Rectal smooth muscle tissue (tissue), 1 donor: Measurements from ENCODE around the gene HSPG2.
"Not testable (repeated sequence)": the region's sequence is repeated elsewhere in the genome, so short reads cannot be mapped to it uniquely, and the experiment has no call there.

Source experiments
- H3K27ac ChIP-seq: one replicate; pipeline ENCODE4 v1.7.0; 2013; ENCODE audit warnings: low read depth, low read length, inconsistent platforms
- H3K27me3 ChIP-seq: one replicate; pipeline ENCODE4 v1.7.0; 2013; ENCODE audit warnings: low read length; ENCODE audit not compliant: control insufficient read depth, insufficient read depth
- H3K36me3 ChIP-seq: one replicate; pipeline ENCODE4 v1.7.0; 2013; ENCODE audit warnings: low read length; ENCODE audit not compliant: control insufficient read depth, insufficient read depth
- H3K4me1 ChIP-seq: one replicate; pipeline ENCODE4 v1.7.0; 2013; ENCODE audit warnings: low read length; ENCODE audit not compliant: control insufficient read depth, insufficient read depth
- H3K4me3 ChIP-seq: one replicate; pipeline ENCODE4 v1.7.0; 2013; ENCODE audit warnings: low read length
- H3K9ac ChIP-seq: one replicate; pipeline ENCODE4 v1.7.0; 2013; ENCODE audit warnings: low read length

HSPG2 gene

DNA sequence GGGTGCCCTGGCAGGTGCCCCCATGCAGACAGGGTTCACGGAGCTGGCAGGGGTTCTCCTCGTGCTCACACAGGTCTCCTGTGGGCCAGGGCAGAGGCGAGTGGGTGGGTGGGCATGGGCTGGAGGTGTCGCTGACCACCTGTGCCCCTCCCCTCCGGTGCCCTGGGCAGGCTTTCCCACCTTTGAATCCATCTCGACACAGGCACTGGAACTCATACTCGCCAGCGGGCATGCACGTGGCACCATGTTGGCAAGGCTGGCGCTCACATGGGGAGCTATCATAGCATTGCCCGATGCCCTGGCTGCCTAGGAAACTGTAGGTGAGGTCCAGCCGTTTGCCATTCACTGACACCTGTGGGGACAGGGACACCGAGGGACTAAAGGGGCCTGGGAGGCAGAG lies 109.0 kb downstream of the HSPG2 start:
- no peaks in the 10 kb centered on the region for H3K27me3 ChIP-seq
- H3K4me3 ChIP-seq = no peak overlapping the region
- no peak overlapping the region for H3K9ac ChIP-seq
- H3K4me1 ChIP-seq = no peaks in the 10 kb centered on the region
- peaks cover 55% of the 10 kb centered on the region for H3K36me3 ChIP-seq
- H3K27ac ChIP-seq = no peak overlapping the region

DNA sequence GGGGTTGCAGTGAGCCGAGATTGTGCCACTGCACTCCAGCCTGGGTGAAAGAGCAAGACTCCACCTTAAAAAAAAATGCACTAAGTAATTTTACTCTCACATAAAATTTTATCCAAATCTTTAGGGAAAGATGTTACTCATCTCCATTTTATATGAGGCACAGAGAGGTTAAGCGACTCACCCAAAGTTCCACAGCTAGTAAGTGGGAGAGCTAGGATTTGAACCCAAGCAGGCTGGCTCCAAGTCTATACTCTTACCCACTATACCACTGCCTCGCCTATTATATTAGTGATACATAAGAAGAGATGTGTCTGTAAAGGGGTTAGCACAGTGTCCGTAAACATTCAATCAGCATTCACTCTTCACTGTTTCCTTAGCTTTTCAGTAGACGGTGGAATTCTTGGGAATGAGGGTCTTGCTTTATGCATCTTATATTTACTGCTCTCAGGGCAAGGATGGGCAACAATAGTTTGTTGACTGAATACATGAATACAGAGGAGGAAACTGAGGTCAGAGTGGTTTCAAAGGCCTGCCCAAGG lies 109.9 kb downstream of the HSPG2 start:
- peaks cover 47% of the 10 kb centered on the region for H3K36me3 ChIP-seq

DNA sequence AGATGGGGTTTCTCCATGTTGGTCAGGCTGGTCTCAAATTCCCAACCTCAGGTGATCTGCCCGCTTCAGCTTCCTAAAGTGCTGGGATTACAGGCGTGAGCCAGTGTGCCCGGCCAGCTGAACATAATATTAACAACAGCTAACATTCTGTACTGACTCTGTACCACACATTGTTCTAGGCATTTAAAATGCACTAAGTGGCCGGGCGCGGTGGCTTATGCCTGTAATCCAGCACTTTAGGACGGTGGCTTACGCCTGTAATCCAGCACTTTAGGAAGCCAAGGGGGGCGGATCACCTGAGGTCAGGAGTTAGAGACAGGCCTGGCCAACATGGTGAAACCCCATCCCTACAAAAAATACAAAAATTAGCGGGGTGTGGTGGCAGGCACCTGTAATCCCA lies 110.4 kb downstream of the HSPG2 start:
- not testable (repeated sequence) for H3K27me3 ChIP-seq, H3K9ac ChIP-seq, H3K4me3 ChIP-seq, H3K27ac ChIP-seq, H3K4me1 ChIP-seq
- peaks cover 42% of the 10 kb centered on the region for H3K36me3 ChIP-seq

More for the DNA sequence above, 109.9 kb downstream of the HSPG2 start:
- Histone ChIP-seq H3K9ac (no peak overlapping the region), H3K27me3 (no peaks in the 10 kb centered on the region), H3K27ac (no peak overlapping the region), H3K4me3 (no peak overlapping the region), H3K4me1 (no peaks in the 10 kb centered on the region)

DNA sequence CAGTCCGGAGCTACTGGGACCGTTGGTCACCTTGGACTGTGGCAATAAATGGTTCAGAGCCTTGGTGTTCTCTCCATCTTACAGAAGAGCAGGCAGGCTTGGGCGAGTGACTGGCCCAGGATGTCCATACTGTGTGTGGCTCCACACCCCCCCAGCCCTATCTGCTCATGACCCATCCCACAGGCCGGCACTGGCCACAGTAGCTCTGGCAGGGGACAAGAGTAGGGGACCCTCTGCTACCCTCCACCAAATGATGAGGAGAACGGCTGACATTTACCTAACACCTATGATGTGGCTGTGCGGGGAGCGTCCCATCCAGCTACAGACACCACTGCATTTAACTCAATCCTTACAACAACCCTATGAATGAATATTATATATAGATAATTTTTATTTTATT lies 111.7 kb downstream of the HSPG2 start:
- Histone ChIP-seq H3K9ac (no peak overlapping the region), H3K27ac (no peak overlapping the region), H3K4me1 (no peaks in the 10 kb centered on the region), H3K4me3 (no peak overlapping the region), H3K36me3 (peaks cover 36% of the 10 kb centered on the region), H3K27me3 (no peaks in the 10 kb centered on the region)

DNA sequence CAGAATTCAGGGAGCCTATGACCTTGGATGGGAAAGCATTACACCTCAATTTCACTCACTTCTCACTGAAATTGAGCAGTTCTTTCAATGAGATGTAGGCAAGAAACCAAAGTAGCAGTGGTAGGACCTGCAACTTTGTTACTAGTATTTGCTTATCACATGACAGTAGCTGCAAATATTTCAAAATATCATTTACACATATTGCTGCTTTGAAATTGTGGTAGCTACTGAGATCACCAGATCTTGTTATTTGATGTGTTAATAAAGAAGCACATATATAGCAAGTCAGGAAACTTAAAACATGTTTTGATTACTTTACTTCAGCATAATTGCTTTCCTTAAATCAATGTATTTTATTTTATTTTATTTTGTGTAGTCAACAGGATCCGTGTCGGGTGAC lies 112.2 kb downstream of the HSPG2 start:
- Histone ChIP-seq H3K9ac (no peak overlapping the region), H3K4me3 (no peak overlapping the region), H3K27ac (no peak overlapping the region), H3K27me3 (no peaks in the 10 kb centered on the region), H3K4me1 (no peaks in the 10 kb centered on the region), H3K36me3 (peaks cover 36% of the 10 kb centered on the region)

DNA sequence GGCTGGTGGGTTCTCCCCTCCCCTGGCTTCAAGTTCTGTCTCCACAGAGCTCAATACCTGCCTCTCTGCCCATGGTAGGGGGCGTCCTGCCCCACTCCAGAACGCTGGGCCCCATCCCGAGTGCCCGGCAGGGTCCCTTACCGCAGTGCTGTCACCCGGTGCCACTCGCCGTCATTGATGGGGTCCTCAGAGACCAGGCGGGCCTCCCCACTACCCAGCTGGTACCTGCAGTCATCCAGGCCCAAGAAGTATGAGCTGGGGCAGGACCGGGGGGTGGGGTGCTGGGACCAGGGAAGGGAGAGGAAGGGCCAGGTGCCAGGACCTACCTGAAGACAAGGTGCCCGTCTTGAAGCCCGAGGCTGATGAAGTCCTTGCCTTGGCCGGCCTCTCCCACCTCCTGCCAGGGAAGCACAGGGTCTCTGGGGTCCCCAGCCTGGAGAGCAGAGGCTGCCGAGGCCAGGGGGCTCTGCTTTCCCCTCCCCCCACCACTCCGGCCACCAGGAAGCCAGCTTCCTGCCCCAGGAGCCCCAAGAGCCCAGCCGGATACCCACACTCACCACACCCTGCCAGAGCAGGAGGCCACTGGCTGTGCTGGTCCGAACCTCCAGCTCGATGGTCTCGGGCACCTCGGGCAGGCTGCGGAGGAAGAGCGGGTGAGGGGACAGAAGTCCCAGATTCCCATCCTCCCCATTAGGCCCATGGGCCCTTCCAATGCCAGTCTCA lies 113.0 kb downstream of the HSPG2 start:
- no peaks in the 10 kb centered on the region for H3K4me1 ChIP-seq
- H3K27me3 ChIP-seq = no peaks in the 10 kb centered on the region
- H3K27ac ChIP-seq = no peak overlapping the region
- H3K9ac ChIP-seq = no peak overlapping the region
- H3K4me3 ChIP-seq = no peak overlapping the region
- H3K36me3 ChIP-seq = peaks cover 32% of the 10 kb centered on the region

DNA sequence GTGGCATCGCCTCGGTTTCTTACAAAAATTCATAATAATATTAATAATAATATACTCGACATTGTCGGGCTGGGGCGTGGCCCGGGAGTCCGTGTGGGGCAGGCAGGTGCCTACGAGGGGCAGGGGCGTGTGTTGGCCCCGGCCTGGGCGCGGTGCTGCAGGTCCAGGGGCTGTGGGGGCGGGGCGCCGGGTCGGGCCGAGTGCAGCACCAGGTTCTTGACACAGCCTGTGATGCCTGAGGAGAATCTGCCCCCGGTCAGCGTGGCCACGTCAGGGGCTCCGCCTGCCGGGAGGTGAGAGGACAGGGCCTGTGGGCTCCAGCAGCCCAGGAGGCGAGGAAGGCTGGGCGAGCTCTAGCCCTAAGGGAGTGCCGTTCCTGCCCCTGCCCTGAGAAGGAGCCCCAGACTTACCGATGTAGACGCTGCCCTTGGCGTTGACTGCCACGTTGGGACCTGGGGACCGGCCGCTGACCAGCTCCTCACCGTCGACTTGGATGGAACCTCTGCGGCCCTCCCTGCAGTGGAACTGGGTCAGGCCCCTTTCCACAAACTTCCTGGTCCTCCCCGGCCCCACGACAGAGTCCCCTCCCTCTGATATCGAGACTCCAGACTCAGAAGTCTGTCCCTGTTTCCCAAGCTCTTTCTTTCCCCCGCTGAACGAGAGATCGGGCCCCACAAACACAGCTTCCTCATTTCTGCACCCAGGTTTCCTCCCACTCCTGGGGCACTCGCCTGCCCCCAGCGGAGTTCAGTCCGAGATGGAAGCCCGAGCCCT lies 113.7 kb downstream of the HSPG2 start:
- no peaks in the 10 kb centered on the region for H3K27me3 ChIP-seq
- peaks cover 30% of the 10 kb centered on the region for H3K36me3 ChIP-seq
- no peaks in the 10 kb centered on the region for H3K4me1 ChIP-seq
- no peak overlapping the region for H3K9ac ChIP-seq
- H3K27ac ChIP-seq = no peak overlapping the region
- H3K4me3 ChIP-seq = no peak overlapping the region

DNA sequence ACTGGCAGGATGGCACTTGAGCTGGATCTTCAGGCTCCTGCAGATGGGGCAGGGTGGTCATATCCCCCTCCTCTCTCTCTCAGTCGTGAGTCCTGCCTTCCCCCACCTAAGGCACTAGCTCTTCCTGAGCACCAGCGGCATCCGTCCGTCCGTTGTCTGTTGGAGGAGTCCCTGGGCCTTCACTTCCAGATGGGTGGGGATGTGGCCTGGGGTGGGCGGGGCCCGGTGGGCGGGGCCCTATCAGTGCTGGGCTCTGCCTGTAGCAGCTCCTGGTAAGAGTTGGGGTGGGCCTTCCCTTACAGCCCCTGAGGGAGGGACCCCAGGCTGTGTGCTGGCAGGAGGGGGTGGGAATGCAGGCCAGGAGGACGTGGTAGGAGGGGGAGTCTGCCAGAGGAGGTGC lies 114.8 kb downstream of the HSPG2 start:
- Histone ChIP-seq H3K4me3 (no peak overlapping the region), H3K9ac (no peak overlapping the region), H3K4me1 (no peaks in the 10 kb centered on the region), H3K27me3 (no peaks in the 10 kb centered on the region), H3K36me3 (peaks cover 24% of the 10 kb centered on the region), H3K27ac (no peak overlapping the region)

DNA sequence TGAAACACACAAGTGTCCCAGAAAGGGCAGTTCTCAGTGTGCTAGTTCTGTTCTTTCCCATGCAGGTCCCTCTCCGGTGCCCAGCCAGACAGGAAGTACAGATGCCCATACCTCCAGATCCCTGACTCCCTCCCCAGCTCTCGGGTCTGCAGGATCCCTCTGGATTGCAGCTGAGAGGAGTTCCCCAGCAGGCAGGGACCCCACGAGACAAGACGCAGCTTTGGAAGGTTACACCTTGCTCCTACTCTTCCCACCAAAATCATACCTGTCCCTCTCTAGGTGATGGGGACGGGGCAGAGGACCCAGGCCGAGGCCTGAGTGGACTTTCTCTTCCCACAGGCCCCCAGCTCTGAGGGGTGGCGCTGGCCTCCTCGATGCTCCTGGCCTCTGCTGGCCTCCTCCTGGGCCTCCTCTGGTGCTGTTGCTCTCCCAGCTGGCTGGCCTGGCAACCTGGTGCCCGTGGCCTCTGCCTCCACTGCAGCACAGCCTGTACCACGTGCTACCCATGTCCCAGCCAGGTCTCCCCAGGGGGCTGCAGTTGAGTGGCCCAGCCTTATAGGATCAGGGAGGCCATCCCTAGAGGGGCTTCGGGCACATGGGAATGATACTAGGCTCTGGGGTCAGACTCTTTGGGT lies 115.6 kb downstream of the HSPG2 start:
- H3K4me1 ChIP-seq = no peaks in the 10 kb centered on the region
- H3K27me3 ChIP-seq = no peaks in the 10 kb centered on the region
- H3K27ac ChIP-seq = no peak overlapping the region
- peaks cover 21% of the 10 kb centered on the region for H3K36me3 ChIP-seq
- H3K4me3 ChIP-seq = no peak overlapping the region
- H3K9ac ChIP-seq = no peak overlapping the region

DNA sequence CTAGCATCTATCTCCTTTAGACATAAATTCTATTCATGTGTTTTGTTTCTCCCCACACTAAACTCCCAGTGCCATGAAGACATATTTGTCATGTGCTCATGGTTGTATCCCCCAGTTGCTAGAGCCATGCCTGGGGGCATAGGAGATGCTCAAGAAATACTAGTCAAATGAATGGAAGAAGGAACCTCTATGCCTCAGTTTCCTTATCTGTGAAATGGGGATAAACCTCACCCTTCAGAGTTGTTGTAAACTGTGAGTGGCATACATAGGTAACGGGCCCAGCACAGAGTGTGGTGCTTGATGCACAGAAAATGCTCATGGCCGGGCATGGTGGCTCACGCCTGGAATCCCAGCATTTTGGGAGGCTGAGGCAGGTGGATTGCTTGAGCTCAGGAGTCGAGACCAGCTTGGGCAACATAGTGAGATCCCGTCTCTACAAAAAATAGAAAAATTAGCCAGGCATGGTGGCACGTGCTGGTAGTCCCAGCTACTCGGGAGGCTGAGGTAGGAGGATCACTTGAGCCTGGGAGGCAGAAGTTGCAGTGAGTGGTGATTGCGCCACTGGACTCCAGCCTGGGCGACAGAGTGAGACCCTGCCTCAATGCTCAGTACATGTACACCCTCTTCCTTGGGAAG lies 116.4 kb downstream of the HSPG2 start:
- no peak overlapping the region for H3K4me3 ChIP-seq
- no peaks in the 10 kb centered on the region for H3K27me3 ChIP-seq
- no peak overlapping the region for H3K9ac ChIP-seq
- H3K4me1 ChIP-seq = no peaks in the 10 kb centered on the region
- peaks cover 21% of the 10 kb centered on the region for H3K36me3 ChIP-seq
- H3K27ac ChIP-seq = no peak overlapping the region

DNA sequence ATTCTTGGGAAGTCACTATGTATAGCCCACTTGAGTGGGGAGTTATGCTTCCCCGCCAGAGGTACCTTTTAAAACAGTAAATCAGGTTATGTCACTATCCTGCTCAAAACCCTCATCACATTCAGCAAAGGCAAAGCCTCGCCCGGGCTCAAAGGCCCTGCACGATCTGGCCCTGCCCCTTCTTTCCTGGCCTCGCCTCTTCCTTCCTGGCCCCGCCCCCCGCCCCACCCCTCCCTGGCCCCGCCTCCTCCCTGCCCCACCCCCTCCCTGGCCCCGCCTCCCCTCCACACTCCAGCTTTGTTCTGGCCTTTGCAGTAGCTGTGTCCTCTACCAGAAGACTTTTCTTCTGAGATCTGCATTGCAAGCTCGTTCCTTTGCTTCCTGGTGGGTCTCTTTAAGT lies 118.5 kb downstream of the HSPG2 start:
- H3K27me3 ChIP-seq = no peaks in the 10 kb centered on the region
- H3K36me3 ChIP-seq = peaks cover 7% of the 10 kb centered on the region
- no peak overlapping the region for H3K9ac ChIP-seq
- H3K4me3 ChIP-seq = no peak overlapping the region
- H3K4me1 ChIP-seq = no peaks in the 10 kb centered on the region
- H3K27ac ChIP-seq = no peak overlapping the region

DNA sequence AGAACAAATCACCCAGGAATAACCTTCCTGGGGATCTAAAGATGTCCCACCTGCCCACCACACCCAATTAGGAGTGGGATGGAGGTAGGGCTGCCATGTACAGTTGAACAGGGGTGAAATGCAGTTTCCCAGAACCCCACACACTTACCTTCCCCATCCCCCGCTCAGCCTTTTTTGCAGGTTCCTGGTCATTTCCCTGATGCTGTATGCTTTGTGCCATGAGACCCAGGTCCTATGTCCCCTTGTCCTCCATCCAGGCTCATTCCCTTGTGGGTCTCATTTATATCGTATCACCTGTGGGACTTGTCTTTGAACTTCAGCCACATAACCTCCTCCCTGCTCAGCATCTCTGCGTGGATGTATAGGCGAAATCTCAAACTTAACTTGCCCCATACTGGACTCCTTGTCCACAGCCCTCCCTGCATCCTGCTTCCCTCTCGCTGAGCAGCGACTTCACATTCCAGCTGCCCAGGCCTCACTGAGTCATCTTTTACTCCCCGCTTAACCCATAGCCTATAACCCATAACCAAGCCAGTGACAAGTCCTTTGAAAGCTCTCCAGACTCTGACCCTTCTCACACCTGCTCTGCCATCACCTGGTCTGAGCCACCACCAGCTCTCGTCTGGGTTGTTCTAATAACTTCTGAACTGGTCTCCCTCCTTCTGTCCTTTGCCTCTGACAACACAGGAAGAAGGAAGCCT lies 120.4 kb downstream of the HSPG2 start:
- no peak overlapping the region for H3K27ac ChIP-seq
- H3K36me3 ChIP-seq = peaks cover 3% of the 10 kb centered on the region
- no peak overlapping the region for H3K4me3 ChIP-seq
- H3K4me1 ChIP-seq = no peaks in the 10 kb centered on the region
- no peak overlapping the region for H3K9ac ChIP-seq
- no peaks in the 10 kb centered on the region for H3K27me3 ChIP-seq
